GM19395 (cell line): ENCODE results near the gene ALPG.
"Not testable (repeated sequence)": the region's sequence is repeated elsewhere in the genome, so short reads cannot be mapped to it uniquely, and the experiment has no call there.

Experiments
- ATAC-seq: cut with Tn5 transposase; IDR thresholded peaks from one replicate; pipeline ENCODE4 v1.9.1; 2021; ENCODE audit warnings: mild to moderate bottlenecking, moderate library complexity; ENCODE audit not compliant: unreplicated experiment

ALPG gene

GRCh38 chr2:232438951-232439757 lies 32.5 kb downstream of the ALPG start:
- ATAC-seq, result peak; percentile 52

- no peak for ATAC-seq
Measured at GRCh38 chr2:232439758-232440135, 33.1 kb downstream of the ALPG start.

DNA sequence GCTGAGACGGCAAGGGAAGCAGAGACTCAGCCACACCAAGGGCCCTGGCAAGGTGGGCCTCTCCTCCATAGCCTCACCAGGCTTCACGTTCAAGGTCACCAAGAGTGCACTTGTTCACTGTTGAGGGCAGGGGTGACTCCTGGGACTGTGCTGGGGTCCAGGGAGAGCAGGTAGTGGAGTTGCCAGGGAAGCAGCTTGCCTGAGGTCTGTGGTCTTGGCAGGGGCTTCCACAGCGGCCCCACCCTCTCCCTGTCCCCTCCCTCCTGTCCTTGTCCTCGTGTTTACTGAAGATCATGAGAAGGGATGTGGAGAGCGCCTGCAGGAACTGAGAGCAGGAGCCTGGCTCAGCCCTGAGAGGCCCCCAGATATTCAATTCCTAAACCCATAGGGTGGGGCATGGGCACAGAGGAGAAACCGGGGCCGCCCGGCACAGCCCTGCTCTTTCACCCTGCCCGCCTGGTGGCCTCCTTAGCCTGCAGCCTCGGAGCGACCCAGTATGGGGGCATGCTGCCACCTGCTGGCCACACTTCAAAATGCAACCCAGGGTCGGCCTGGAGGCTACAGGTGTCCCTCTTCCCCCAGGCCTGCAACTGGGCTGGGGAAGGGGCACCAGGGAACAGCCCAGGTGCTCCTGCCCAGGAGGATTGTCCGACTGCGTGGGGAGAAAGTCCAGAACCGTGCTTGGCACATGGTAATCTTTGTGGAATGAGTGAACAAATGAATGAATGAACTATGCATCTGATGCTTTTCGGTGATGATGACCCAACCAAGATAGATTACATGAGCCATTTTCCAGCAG lies 33.8 kb downstream of the ALPG start:
- peak; percentile 87 for ATAC-seq

- ATAC-seq, result no peak
Measured at GRCh38 chr2:232441147-232441651, 34.6 kb downstream of the ALPG start.

DNA sequence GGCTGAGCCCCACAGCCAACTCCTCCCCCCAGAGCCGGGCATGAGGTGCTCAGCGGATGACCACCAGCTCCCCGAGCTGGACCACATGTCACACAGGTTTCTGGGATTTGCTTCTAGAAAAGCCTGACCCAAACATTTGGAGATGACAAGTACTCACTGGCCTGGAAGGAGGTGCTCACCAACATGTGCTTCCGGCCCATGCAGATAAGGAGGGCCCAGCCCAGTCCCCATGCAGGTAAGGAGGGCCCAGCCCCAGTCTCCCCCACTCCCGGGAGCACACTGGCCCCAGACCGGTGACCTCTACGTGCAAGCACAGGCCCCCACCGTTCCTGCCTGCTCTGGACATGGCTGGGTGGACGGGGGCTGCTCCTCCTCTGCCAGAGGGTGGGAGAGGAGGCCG lies 35.3 kb downstream of the ALPG start:
- ATAC-seq, result not testable (repeated sequence)

DNA sequence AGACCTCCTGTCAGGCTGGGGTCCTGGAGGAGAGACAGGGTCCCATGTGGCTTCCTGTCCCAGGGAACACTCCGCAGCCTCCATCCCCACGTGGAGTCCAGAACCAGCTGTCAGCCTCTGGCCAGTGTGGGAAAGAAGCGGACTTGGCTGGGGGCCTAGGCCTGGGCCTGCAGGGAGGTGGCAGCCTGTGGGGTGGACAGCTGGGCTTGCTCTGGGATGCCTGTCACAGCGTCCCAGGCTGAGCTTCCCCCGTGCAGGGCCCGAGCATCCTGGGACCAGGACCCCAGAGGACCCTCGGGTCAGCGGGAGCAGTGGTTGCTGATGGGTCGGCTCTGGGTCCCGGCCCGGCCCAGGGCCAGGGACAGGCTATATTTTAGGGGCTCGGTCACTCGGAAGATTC lies 35.8 kb downstream of the ALPG start:
- not testable (repeated sequence) for ATAC-seq

DNA sequence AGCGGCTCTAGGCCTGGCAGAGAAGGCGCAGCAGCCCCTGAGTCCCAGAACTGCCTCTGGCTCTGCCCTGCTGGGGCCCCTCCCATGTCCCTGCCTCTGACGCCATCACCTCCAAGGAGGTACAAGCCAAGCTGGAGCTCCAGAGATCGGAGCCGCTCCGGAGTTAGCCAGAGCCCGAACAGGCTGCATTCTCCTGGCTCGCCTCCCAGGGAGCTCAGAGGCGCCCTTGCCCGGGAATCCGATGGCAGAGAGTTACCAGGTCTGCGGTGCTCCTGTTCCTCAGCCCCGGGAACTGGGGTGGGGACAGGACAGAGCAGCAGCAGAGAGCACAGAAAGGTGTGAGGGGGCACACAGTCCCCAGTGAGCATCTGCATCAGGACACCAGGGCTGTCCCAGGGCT lies 36.4 kb downstream of the ALPG start:
- not testable (repeated sequence) for ATAC-seq

GRCh38 chr2:232443669-232444408 lies 37.2 kb downstream of the ALPG start:
- ATAC-seq, result not testable (repeated sequence)

DNA sequence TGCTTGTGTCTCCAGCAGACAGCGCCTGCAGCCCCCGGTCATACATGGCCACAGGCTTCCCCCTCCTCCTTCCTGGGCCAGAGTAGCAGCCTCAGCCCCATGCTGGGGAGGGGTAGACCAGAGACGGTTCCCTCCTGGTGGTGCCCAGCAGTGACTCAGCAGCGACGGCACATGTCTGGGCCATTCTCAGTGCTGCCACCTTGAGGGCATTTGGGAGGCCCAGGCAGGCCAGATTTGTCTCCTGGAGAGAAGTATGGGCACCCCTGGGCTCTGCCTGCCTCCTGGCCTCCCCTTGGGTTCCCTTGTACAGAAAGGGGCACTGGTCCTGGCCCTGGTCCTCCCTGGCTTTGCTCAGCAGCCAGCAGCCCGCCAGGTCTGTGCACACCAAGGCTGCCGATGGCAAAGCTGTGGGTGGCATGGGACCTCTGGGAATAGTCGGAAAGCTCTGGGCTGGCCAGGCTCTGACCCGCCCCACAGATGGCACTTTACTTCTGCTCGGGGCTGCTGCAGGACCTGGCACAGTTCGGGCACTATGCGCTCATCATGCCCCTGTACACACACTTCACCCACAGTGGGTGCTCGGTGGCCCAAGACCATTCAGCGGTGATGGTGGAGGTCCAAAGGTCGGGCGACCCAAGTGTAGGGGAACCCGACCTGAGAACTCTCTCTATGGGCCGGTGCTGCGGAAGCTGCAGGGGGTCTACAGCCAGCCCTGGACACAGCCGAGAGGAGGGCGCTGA lies 37.9 kb downstream of the ALPG start:
- no peak for ATAC-seq

GRCh38 chr2:232445149-232445885 lies 38.7 kb downstream of the ALPG start:
- not testable (repeated sequence) for ATAC-seq

GRCh38 chr2:232446266-232446777 lies 39.7 kb downstream of the ALPG start:
- ATAC-seq, result not testable (repeated sequence)

DNA sequence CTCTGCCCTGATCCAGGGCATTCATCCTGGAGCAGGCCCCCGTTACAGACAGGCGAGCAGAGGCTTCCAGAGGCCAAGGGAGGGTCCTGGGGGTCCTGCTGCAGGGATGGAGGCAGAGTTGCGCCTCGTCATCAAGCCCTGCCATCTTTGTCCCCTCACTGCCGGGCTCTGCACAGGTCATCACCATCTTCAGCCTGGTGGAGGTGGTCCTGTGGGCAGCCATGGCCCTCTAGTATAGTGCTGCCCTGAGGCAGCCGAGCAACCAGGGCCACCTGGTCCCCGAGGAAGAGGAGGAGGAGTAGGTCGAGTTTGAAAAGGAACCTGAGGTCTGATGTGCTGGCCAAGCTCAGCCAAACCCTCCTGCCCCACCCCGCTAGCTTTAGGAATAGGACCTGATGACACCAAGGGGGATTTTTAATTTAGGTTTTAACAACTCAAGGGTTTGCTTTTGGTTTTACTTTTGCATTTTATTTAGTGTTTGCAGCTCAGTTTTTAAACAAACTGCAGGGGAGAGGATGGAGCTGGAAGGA lies 40.5 kb downstream of the ALPG start:
- ATAC-seq, result no peak

- ATAC-seq, result no peak
Measured at GRCh38 chr2:232447638-232448303, 41.1 kb downstream of the ALPG start.

GRCh38 chr2:232448304-232448690 lies 41.7 kb downstream of the ALPG start:
- ATAC-seq, result no peak

GRCh38 chr2:232449964-232450363 lies 43.3 kb downstream of the ALPG start:
- no peak for ATAC-seq

DNA sequence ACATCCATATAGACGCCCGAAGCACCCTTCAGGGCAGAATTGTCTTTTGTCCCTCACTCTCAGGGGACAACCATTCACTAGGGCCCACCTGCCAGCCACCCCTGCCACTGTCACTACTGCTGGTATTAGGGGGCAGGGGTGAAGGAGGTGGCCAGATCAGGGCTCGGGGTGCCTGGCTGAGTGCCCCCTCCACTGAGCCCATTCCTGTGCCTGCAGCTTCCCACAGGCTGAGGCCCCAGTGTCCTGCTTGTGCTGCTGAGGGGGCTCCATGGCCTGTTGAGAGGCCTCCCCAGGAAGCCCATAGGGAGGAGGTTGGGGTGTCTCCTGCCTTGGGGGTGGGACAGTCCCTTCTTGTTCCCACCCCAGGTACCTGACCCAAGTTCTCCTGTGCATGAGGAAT lies 45.0 kb downstream of the ALPG start:
- ATAC-seq, result not testable (repeated sequence)

DNA sequence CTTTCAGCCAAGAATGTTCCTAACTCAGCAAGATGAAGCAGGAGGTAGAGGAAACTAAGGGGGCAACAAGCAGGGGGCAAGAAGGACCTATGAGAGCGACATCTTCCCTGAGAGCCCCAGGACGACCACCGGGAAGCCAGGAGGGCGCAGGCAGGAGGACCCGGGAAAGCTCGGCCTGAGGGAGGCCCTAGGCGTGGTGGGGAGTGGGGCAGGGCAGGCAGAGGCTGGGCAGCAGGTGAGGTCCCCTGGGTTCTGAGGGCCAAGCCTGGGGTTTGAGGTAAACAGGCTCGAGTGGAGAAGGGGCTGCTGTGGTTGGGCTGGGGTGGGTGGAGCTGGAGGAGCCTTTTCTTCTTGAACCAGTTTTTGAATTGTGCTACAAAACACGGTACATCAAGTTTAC lies 48.0 kb downstream of the ALPG start:
- ATAC-seq, result no peak

DNA sequence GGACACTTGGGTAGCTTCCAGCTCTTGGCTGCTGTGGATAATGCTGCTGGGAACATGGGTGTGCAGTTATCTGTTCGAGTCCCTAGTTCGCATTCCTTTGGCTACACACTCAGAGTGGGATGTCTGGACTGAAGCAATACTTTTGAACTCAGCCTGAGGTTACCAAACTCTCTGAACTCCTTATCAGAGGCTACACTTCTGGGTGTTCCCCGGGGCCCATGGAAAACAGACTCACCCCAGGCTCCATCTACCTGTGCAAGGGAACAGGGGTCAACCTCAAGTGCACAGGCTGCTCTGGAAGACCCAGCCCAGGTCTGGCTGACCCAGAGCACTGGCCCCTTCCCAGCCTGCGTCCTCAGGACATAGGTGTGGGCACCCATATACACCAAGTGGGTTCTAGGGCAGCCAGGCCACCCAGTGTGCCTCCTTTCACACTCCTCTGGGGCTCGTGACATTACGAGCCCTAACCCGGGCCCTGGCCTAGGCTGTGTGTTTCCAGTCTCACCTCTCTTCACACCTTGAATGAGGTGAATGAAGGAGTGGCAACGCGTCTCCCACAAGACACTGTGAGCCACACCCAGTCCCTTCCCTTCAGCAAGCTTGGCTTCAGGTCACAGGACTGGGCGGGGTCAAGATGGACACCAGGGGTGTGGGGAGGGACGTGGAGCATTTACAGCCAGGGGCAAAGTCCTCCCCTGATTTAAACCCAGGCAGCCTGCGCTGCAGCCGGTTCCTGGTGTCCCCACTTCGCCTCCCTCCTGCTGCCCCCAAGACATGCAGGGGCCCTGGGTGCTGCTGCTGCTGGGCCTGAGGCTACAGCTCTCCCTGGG lies 49.0 kb downstream of the ALPG start, which contains the start of gene ALPI:
Gene ALPI, plus strand, starts transcription at position 728 of the 830 bp plus-strand sequence. Its CDS starts 47 bp downstream, at position 775.
- ATAC-seq, result no peak
